ENCODE results near the gene OTULIN.

OTULIN gene

DNA sequence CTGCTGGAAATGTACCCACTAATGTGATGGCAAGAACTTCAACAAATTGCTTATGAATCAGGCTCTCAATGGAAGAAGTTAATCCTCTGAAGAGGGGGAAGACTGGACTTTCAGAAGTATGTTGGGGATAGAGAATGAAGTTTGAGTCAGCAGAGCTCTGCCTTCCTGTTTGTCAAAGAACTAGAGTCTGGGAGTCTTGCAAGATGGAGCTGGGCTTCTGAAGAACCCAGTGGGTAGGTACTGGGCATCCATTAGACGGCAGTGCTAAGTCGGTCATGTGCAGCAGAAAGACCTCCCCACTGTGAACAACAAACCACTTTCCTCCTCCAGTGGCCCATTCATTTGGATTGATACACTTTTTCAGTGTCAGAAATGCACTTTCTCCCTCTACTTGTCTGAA is 34.6 kb downstream of the OTULIN start:
- DNase-seq = no peak

DNA sequence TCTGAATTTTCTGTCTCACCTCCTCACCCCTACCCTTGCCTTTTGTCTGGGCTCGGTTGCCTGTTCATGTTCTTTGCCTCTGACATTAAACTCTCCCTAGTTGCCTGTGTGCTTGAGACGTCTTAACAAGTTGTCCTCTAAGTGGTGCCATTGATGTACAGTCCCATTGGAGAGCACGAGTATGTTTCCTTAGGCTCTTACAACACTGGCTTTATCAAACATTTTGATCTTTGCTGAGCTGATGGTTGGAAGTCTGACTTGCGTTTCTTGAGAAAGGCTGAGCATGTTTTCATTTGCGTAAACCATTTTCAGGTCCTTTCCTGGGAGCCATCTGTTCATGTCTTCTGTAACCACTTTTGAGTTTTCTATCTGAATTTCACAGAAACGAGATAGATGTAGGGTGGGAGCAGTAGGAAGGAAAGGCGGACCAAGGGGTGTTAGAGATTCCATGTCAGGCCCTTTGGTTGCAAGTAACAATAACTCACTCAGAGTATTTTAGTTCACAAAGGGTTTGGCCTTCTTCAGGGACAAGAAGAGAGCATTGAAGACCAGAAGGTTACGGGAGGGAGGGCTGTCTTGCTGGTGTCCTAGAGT is 35.4 kb downstream of the OTULIN start:
- no peak for DNase-seq

GRCh38 chr5:14700478-14701436 is 36.2 kb downstream of the OTULIN start:
- no peak for DNase-seq

GRCh38 chr5:14701556-14701955 is 37.0 kb downstream of the OTULIN start:
- no peak for DNase-seq

GRCh38 chr5:14702238-14702839 is 37.8 kb downstream of the OTULIN start:
- DNase-seq = no peak

DNA sequence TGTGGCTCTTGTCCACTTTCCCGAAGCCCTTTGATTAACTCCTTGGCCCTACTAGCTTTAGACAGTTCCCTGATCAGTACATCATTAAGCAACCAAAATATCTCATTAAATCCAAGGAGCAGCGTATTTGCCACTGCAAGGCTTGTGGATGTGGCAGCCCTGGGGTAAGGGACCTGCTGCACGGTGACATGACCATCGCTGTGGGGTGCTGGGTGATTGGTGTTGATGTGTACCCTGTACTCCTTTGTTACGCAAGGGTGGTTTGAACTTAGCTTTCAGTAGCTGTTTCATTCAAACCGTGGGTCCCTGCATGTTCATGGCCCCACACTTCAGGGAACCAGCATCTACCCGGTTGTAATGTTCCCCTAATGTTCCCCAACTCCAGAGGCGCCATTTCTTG is 41.0 kb downstream of the OTULIN start:
- no peak for DNase-seq

DNA sequence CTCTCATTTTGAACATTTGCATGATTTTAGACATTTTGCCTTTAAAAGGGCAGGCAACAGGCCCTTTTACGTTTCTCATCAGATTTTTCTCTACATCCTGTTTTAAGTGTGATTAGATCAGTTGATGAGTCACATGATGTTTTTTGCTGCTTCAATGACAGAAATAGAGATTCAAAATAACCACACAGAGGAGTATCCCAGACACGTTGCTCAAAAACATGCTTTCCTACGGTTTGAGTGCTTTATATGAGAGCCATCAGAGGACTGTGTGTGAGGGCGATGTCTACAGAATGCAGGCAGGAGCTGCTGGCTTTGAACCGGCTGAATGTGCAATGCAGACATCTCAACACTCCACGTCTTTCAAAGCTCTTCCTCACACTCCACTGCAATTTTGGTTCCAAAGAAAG is 42.1 kb downstream of the OTULIN start:
- DNase-seq = no peak

DNA sequence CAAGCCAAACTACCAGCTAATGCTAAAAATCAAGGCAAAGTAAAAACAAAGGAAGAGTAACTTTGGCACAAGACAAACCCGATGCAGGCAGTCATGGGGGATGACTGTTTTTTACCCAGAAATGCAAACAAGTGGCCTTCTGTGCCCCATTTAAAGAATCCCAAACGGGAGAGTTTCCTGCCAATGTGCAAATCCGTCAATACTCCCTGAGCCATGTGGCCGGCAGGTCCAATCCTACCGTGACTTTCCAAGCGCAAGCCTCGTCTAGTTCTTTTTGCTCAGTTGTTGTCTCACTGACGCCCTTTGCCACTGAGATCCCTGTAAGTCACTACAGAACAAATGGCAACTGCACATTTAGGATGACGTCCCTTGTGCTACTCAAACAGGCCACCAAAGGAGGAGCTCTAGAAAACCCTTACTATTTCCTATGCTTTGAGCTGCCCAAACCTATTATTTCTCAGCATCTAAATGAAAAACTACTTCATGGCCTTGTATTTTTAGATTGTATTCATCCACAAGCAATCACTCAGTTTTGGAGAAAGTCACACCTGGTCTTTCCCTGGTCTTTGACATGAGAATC is 43.4 kb downstream of the OTULIN start:
- no peak for DNase-seq

GRCh38 chr5:14708551-14708950 is 44.0 kb downstream of the OTULIN start:
- no peak for DNase-seq

GRCh38 chr5:14710313-14710994 is 45.9 kb downstream of the OTULIN start:
- no peak for DNase-seq

DNA sequence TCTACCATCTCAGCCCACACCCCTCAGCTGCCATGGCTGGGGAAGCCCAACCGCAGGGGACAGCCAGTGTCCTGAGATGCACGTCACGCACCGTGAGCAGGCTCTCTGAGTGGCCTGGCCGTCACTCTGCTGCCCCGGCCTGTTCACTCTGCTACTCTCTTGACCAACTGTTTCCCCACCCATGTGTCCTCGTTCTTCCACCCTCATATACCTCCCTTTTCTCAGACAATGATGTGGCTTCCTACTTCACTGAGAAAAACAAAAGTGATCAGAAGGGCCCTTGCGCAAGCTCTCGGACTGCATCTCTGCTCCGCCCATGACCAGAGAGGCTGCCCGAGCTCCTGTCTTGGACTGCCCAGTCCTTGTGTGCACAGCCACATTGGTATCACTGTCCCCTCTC is 47.6 kb downstream of the OTULIN start:
- DNase-seq = no peak

- DNase-seq = no peak
Observed at GRCh38 chr5:14712666-14713065, 48.1 kb downstream of the OTULIN start.

DNA sequence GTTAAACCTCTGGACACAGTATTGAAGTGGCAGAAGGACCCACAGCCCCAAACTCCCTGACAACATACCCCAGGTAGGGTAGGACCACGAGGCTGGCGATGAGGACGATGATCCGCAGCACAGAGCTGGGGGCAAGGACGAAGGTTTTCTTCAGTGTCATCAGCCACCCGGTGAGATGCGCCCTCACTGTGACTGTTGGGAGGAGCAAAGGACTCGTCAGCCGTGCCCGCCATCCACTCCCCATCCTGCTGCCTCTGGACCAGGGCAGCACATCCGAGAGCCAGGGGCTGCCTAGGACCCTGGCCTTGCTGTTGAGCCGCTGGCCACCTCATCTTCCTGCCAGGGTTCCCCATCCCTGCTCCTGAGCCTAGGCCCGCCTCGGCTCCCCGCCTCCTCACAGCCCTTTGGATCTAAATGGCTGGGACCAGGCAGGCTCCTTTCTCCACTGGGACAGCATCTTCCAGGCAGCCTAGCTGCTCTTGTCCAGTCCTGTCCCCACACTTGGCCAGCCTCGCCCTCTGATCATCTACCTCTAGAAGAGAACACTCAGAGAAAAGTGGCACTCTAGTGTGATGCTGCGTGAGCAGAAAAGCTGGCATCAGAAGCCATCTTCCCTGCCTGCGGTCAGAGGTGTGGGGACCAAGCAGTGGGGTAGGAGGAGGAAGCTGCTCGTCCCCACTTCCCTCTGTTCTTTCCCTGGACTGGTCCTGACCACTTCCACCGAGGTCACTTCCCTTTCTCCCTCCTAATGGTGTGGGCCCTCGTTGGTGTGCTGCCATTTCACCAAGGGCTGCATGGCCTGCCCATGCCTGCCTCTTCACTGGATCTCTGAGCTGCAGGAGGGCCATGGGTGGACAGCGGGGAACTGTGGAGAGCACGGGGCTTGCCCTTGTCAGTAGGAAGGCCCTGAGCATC is 49.2 kb downstream of the OTULIN start:
- no peak for DNase-seq

DNA sequence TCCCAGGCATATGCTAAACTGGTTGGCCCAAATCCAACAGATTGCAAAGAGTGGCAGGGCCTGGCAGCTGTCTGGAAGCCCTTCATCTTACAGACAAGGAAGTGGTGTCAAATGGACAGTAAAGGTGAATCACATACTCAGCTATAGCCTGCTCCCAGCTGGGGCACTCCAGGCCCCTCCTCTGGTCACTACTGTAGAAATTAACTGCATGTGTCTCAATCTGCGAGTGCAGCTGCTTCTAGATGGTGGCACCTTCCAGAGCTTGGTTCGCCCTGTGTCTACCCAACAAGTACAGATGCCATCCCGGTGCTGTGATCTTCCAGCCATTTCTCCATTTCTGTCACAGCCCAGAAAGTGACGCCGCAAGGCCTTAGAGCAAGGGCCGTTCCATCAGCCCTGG is 50.2 kb downstream of the OTULIN start:
- no peak for DNase-seq

DNA sequence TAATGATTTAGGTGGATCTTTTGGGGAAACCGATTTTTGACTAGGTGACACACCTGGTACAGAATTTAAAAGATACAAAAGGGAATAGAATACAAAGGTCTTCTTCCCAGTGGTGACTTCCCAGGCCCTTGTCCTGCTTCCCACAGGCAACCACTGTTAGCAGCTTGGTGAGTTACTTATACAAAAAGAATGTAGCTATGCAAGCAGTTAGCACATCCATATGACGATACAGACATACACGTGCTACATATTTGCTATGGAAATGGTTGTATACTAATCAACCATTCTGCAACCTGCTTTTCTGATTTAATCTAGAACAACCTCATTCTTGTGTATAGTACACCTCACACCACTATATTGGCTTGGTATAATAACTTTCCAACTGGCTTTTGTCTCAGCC is 51.0 kb downstream of the OTULIN start:
- no peak for DNase-seq

GRCh38 chr5:14716755-14717752 is 52.5 kb downstream of the OTULIN start:
- DNase-seq = no peak

DNA sequence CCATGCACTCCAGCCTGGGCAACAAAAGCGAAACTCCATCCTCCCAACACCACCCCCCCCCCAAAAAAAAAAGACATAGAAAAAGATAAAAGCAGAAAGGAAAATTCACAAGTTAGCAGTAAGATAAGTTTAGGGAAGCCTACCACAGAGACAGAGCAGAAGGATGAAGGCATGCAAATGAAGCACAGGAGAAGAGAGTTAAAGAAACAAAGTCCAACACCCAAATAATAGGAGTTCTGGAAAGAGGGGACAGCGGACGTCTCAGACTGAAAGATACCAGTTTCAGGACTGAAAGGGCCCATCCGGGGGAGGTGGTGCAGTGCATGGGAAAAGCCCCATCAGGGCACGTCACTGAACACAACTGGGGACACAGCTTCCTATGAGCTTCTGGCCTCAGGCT is 54.3 kb downstream of the OTULIN start:
- no peak for DNase-seq

DNA sequence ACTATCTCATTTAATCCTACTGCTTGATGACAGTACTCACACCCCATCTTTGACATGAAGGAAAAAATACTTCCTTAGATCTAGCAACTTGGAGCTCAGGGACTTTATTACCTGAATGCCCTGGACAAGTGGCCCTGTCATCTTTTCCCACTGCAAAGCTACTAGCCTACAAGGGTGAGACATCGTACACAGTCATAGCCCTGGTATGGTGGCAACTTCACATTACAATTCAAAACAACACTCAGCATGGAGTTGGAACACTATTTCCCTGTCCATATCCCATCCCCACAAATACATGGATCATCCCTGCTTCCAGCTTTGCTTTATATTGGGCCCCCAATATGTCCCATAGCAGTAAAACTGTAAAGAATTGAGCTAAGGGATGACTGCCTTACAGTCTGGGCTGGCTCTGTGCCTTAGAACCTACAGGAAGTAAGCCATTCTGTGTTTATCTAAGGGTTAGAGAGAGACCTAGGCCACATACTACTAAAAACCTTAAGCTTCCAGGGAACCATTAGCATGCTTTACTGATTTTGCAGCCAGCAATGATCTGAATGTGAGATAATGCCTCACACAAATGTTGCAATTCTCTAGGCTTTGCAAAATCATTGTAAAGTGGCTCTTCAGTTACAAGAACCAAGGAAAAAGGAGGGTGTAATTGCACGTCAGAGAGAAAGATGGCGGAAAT is 55.9 kb downstream of the OTULIN start:
- no peak for DNase-seq

DNA sequence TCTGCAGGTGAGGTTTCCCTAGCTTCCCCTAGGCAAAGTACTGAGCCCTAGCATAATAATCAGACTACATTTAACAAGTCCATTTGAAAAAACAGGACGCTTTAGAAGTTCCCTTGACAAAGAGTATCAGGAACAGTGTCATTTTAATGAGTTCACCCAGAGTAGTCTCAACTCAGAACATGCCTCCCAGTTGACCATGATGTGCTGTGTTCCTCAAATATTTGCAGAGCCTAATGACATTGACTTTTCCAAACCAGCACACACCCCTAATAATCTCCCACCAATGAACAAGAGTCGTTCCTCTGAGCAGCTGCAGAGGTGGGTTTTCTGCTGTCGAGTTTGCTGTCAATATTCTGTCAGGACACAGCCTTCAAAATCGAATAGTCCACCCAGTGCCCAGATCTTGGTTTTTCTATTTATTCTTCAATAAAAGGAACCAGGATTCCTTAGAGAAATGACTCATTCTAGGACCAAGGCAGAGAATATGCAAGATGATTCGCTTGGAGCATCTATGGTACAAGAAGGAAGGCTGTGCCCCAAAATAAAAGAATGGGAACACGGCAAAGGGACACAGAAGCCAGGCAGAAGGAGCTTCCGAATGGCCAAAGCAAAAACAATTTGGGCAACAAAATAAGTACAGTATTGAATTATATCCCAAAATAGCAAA is 57.6 kb downstream of the OTULIN start:
- DNase-seq = no peak

All from GOT3 (cell line).